GM12801 (cell line): ENCODE measurements around the gene FBXO22.

Experiments used
- CTCF ChIP-seq: IDR thresholded peaks from one replicate; pipeline ENCODE4 v1.5.1; 2011; ENCODE audit warnings: control low read depth; ENCODE audit not compliant: insufficient read length; ENCODE audit errors: extremely low read depth

The FBXO22 gene

GRCh38 chr15:75955720-75956119 is 52.0 kb downstream of the FBXO22 start:
- no peak for TF ChIP-seq CTCF

GRCh38 chr15:75961331-75961730 is 57.7 kb downstream of the FBXO22 start:
- no peak for TF ChIP-seq CTCF

DNA sequence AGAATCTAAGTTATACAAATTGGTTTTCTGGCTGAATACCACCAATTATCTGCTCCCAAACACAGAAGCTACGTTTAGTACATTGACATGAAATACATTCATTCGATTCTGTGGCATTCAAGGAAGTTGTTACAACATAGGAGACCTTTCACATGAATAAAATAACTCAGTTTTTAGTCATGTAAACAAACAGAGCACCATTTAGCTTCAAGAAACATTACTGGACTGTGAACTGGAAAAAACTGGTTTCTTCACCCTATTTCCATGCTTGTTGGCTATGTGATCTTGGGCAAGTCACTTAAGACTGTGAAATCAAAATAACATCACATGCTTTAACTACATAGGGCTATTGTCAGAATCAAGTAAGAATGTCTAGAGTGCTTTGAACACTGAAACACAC is 62.4 kb downstream of the FBXO22 start:
- no peak for TF ChIP-seq CTCF

DNA sequence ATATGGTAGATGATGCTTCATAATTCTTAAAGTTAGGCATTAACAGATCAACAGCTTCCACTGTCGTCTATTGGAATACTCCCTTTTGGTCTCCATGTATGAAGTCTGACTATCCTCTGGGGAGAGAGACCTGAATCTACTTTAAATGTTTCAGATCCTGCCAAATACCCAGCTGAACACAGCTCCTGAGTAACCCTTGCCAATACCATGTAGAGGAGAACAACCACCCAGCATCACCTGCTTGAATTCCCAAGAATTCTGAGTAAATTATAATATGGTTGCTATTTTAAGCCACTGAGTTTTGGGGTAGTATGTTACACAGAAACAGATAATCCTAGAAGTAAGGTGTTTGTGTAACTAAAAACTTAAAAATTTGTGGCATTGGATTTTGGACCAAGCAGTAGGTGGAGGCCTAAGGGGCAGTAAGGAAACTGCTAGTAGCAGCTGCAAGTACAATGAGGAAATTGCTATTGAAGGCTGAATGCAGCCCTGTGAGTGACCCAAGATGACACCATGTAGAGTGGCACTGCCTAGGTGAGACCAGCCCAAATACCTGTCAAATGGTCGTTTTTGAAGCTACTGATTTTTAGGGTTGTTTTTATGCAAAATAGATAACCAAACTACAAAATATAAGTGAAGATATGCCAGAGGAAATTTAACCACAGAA is 77.6 kb downstream of the FBXO22 start:
- no peak for TF ChIP-seq CTCF

GRCh38 chr15:75982468-75982867 is 78.8 kb downstream of the FBXO22 start:
- no peak for TF ChIP-seq CTCF

- TF ChIP-seq CTCF, result no peak
These were observed 82.3 kb downstream of the FBXO22 start for GRCh38 chr15:75985971-75986370.

- TF ChIP-seq CTCF, result no peak
These were observed 85.4 kb downstream of the FBXO22 start for GRCh38 chr15:75989045-75989444.
